ENCODE measurements around the gene ETFA. TPM values are rescaled to one million over a fixed set of nuclear protein-coding genes. Genes with fewer than 3 reads are reported as not detected.

ETFA gene
- total and polyA plus RNA-seq, 2 of the 8 experiments (the other 6 are each of a cell fraction or from before 2014, with no cell fraction given), result 60.9 to 90.0 TPM

GRCh38 chr15:76328958-76329357 is 17.7 kb upstream of the ETFA start:
- Histone ChIP-seq H4K8ac (ENCODE audit: extremely low read depth, insufficient read depth, low read length) (no peak overlapping the region), H2BK12ac (ENCODE audit: low read depth, low read length) (no peak overlapping the region), H2BK20ac (ENCODE audit: low read length) (no peak overlapping the region), H3K4ac (replicated peaks; ENCODE audit: insufficient read length, low read depth, low read length) (no peak overlapping the region), H2BK120ac (replicated peaks; ENCODE audit: low read depth, low read length) (no peak overlapping the region), H3K9ac (replicated peaks in 1 of 4; ENCODE audit: extremely low read depth in 1 of 4, low read depth in 3 of 4, low read length in 3 of 4) (no peak overlapping the region), H3K56ac (replicated peaks; ENCODE audit: insufficient read length, low read depth, low read length) (no peak overlapping the region), H3K23ac (ENCODE audit: insufficient read length) (no peak overlapping the region), H4K91ac (replicated peaks; ENCODE audit: insufficient read length, low read length) (no peak overlapping the region), H2BK5ac (ENCODE audit: low read depth, low read length) (no peak overlapping the region), H4K20me1 (replicated peaks in 1 of 2; ENCODE audit: control insufficient read depth in 1 of 2, insufficient read depth in 2 of 2, low read length in 2 of 2) (no peaks in the 10 kb centered on the region), H3K36me3 (ENCODE audit: control insufficient read depth in 2 of 4, insufficient read depth in 4 of 4, low read length in 3 of 4) (no peaks in the 10 kb centered on the region), H3K27ac (ENCODE audit: low read depth, low read length) (no peak overlapping the region), H3K4me1 (replicated peaks in 1 of 4; ENCODE audit: control insufficient read depth in 3 of 4, insufficient read depth in 4 of 4, low read length in 3 of 4) (peaks cover 0 to under 1% (median under 1%) of the 10 kb centered on the region in 4 experiments; a peak in 4 of 7 replicates), H2AFZ (ENCODE audit: low read length) (no peak overlapping the region), H4K5ac (ENCODE audit: insufficient read length, low read depth, low read length) (no peak overlapping the region), H3K14ac (ENCODE audit: insufficient read length) (no peak overlapping the region), H3K23me2 (ENCODE audit: low read depth, low read length) (no peaks in the 10 kb centered on the region), H2BK15ac (ENCODE audit: low read length) (no peak overlapping the region), H3K9me3 (ENCODE audit: insufficient read depth in 2 of 2, low read depth in 1 of 2, low read length in 1 of 2) (no peaks in the 10 kb centered on the region), H3K4me3 (ENCODE audit: extremely low read depth in 1 of 4, insufficient read depth in 2 of 4, low read depth in 3 of 4, low read length in 4 of 4) (no peak overlapping the region), H3K27me3 (replicated peaks in 1 of 4; ENCODE audit: control insufficient read depth in 3 of 4, extremely low read depth in 1 of 4, insufficient read depth in 3 of 4, low read length in 3 of 4) (peaks cover 0 to 5% (median 1%) of the 10 kb centered on the region in 4 experiments; a peak in 3 of 7 replicates), H3K18ac (ENCODE audit: extremely low read depth, low read length) (no peak overlapping the region), H3K4me2 (ENCODE audit: insufficient read depth in 1 of 2, low read depth in 2 of 2, low read length in 2 of 2) (no peak overlapping the region), H2AK5ac (ENCODE audit: low read depth, low read length) (no peak overlapping the region), H3K79me2 (ENCODE audit: control insufficient read depth in 1 of 2, insufficient read depth in 2 of 2, low read length in 2 of 2) (no peaks in the 10 kb centered on the region), H3K79me1 (ENCODE audit: low read depth, low read length) (no peaks in the 10 kb centered on the region)
- ChIA-PET CTCF (ENCODE audit: partially characterized antibody) (interaction anchor here (0.6 to 9.2 kb wide), 11 partner anchors 12 to 656 kb away, joined by 3 to 130 read pairs (median 5); no protein-coding TSS in a partner anchor), POLR2A (ENCODE audit: partially characterized antibody) (no interaction called here)
- DNase-seq (ENCODE audit: low read depth in 1 of 2, low spot score in 2 of 2) (no peak), FAIRE-seq (no peak)
- 91% methylated on average over 4 of the region's 4 CpGs; no CpG with 5 or more reads in 1 of the 2 experiments for WGBS, 2 experiments (ENCODE audit: extremely low coverage in 1 of 2, insufficient coverage in 1 of 2, insufficient read length in 1 of 2, insufficient replicate concordance in 2 of 2, low coverage in 1 of 2, low lambda C conversion rate in 2 of 2, missing lambda C conversion rate in 1 of 2)
- TF ChIP-seq KDM5A (IDR thresholded peaks at IDR 0.05; ENCODE audit: low read length), result no peak

Measured in H1 (cell line).